Endodermal cell (in vitro differentiated cells): ENCODE results near the gene MTHFD1L. TPM values are rescaled to one million over a fixed set of nuclear protein-coding genes. Genes with fewer than 3 reads are reported as not detected.
"Not testable (repeated sequence)": the region's sequence is repeated elsewhere in the genome, so short reads cannot be mapped to it uniquely, and the experiment has no call there.

Experiments used
- DNase-seq: peaks from one replicate; pipeline ENCODE4 v3.0.0-alpha.2; 2017
- H3K27ac ChIP-seq: 2 replicates; pipeline ENCODE4 v1.5.1; 2013; ENCODE audit warnings: mild to moderate bottlenecking, low read depth, low read length, moderate library complexity
- H3K27me3 ChIP-seq: 2 replicates; pipeline ENCODE4 v1.6.1; 2013; ENCODE audit warnings: mild to moderate bottlenecking, low read length, moderate library complexity; ENCODE audit not compliant: insufficient read depth, control insufficient read depth, poor library complexity, severe bottlenecking
- H3K36me3 ChIP-seq: 2 replicates; pipeline ENCODE4 v1.7.0; 2013; ENCODE audit warnings: mild to moderate bottlenecking, low read length, moderate library complexity; ENCODE audit not compliant: control insufficient read depth, insufficient read depth
- H3K4me1 ChIP-seq: one replicate; pipeline ENCODE4 v1.7.0; 2013; ENCODE audit warnings: low read length; ENCODE audit not compliant: control insufficient read depth, insufficient read depth
- H3K4me3 ChIP-seq: 2 replicates; pipeline ENCODE4 v1.5.1; 2013; ENCODE audit warnings: mild to moderate bottlenecking, low read length, moderate library complexity
- H3K9ac ChIP-seq: 2 replicates; pipeline ENCODE4 v1.6.1; 2013; ENCODE audit warnings: mild to moderate bottlenecking, low read length, moderate library complexity; ENCODE audit not compliant: poor library complexity, severe bottlenecking; ENCODE audit errors: extremely low read depth
- H3K9me3 ChIP-seq: 2 replicates; pipeline ENCODE4 v1.6.1; 2013; ENCODE audit warnings: mild to moderate bottlenecking, low read length, moderate library complexity; ENCODE audit not compliant: control insufficient read depth
- H3K27ac Mint-ChIP-seq: 2 replicates; pipeline ENCODE4 v1.8.0; 2020; ENCODE audit warnings: mixed read lengths
- H3K27me3 Mint-ChIP-seq: 2 replicates; pipeline ENCODE4 v1.8.0; 2021; ENCODE audit warnings: mild to moderate bottlenecking, mixed read lengths; ENCODE audit not compliant: insufficient read depth
- H3K36me3 Mint-ChIP-seq: 2 replicates; pipeline ENCODE4 v1.8.0; 2020; ENCODE audit warnings: low read depth, mixed read lengths
- H3K4me1 Mint-ChIP-seq: 2 replicates; pipeline ENCODE4 v1.8.0; 2020; ENCODE audit warnings: mixed read lengths
- H3K4me3 Mint-ChIP-seq: 2 replicates; pipeline ENCODE4 v1.8.0; 2020; ENCODE audit warnings: mild to moderate bottlenecking, moderate library complexity, mixed read lengths
- H3K9me3 Mint-ChIP-seq: 2 replicates; pipeline ENCODE4 v1.8.0; 2020; ENCODE audit warnings: mild to moderate bottlenecking, mixed read lengths
- WGBS, 2 experiments: methylation state at CpG; one replicate each; pipeline versions ENCODE4 v1.1.5 to v1.1.7; 2013; ENCODE audit warnings: missing lambda C conversion rate in 2 of 2, mixed read lengths in 1 of 2; ENCODE audit not compliant: insufficient coverage in 1 of 2, insufficient read length in 1 of 2; 5-methylcytosine and 5-hydroxymethylcytosine counted together
- total RNA-seq, 2 donors: library from RNA; stranded (reverse); fragmentation: NEBNext Ultra II Directional in 1 of 2; extraction: Animal tissue kit (Norgen Biotek cat#: 25700) in 1 of 2; gene quantifications; 2 replicates in 1 of 2; 3 replicates in 1 of 2; pipeline ENCODE4 v1.2.1, GENCODE V29; 2021
- TF ChIP-seq, protein P1 (sequence below): fragments of 200-600 bp; sonication (generic); conservative IDR thresholded peaks from 2 replicates; pipeline ENCODE4 v1.5.0; 2021; ENCODE audit warnings: antibody characterized with exemption, mild to moderate bottlenecking

MTHFD1L gene
- total RNA-seq, 2 donors from 2014 or later, result 70.2 to 72.6 TPM

DNA sequence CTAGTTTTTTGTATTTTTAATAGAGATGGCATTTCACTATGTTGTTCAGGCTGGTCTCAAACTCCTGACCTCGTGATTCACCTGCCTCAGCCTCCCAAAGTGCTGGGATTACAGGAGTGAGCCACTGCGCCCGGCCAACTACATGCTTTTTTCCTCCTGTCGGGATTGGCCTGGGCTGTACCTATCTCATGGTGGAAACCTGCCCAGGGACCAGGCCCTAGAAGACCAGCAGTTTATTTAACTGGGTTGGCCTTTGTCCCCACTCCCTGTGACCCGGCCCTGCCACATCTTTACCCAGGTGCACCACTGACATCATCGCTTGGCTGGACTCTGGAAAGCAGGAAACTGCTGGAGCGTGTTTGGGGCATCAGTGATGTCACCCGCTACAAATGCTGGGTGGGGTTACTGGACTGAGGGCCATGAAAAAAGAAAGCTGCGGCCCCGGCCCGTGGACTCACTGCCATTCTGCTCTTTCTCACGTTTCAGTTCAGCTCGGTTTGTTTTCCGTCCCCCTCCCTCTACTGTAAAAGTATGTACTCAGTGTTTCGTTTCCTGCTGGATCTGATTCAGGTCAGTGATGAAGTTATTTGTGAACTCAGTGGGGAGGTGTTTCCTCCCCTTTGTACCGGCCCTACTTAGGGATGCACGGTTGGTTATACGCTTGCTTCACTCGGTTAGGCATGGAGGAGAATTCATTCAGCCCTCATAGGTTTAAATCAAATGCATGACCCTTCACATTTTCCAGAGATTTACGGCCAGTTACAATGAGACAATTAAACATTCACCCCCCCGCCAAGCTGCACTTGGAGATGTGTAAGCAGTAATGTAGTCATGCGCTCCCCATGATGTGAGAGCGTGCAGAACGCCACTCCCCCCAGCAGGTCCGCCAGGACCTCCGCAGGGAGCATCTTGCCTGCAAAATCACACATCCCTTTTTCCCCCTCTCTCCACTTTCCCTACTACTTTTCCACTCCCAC is 179.3 kb downstream of the MTHFD1L start:
- Histone ChIP-seq H3K27ac (peak overlapping the region; percentile 57), H3K9me3 (no peaks in the 10 kb centered on the region), H3K36me3 (peaks cover 24% of the 10 kb centered on the region), H3K4me1 (no peaks in the 10 kb centered on the region), H3K9ac (no peak overlapping the region), H3K4me3 (no peak overlapping the region), H3K27me3 (no peaks in the 10 kb centered on the region)
- whole genome bisulfite sequencing, 2 experiments, result 53 to 76% methylated on average over 15 to 26 of the region's 26 CpGs
- Mint-ChIP-seq H3K27me3 (no peaks in the 10 kb centered on the region), H3K4me3 (no peak overlapping the region), H3K4me1 (peaks cover 14% of the 10 kb centered on the region), H3K27ac (peak overlapping the region; percentile 27), H3K9me3 (peaks cover 2% of the 10 kb centered on the region), H3K36me3 (peaks cover 45% of the 10 kb centered on the region)
- TF ChIP-seq, protein P1, sequence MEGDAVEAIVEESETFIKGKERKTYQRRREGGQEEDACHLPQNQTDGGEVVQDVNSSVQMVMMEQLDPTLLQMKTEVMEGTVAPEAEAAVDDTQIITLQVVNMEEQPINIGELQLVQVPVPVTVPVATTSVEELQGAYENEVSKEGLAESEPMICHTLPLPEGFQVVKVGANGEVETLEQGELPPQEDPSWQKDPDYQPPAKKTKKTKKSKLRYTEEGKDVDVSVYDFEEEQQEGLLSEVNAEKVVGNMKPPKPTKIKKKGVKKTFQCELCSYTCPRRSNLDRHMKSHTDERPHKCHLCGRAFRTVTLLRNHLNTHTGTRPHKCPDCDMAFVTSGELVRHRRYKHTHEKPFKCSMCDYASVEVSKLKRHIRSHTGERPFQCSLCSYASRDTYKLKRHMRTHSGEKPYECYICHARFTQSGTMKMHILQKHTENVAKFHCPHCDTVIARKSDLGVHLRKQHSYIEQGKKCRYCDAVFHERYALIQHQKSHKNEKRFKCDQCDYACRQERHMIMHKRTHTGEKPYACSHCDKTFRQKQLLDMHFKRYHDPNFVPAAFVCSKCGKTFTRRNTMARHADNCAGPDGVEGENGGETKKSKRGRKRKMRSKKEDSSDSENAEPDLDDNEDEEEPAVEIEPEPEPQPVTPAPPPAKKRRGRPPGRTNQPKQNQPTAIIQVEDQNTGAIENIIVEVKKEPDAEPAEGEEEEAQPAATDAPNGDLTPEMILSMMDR, result no peak
- peak; percentile 59 for DNase-seq

DNA sequence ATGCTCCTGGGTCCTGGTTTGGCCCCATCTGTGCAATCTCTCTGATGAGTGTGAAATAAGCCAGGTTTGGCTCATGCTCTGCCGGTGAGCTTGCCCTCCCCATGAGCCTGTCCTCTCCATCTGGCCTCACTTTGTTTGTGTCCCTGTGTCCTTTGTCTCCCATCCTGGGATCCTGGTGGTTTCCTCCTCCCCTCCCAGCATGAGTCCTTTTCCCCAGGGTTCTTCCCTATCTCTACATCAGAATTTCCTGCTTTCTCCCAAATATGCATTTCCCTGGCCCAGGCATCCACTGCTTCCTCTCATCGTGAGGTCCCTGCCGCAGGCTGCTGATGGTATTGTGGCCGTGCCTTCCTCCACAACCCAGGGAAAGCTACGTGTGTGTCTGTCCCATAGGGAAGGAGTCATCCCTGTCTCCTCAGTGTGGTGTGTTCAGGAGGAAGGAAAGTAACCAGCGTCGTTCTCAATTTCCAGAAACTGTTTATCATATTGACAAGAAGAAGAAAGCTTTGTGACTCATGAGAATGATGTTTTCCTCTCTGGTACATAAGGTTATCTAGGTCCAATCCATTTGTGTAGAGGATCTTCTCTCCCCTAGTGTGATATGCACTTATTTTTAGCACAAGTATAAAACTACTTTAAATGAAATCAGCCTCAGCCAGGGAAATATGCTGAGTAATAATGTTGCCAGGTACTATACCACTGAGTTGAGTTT is 180.2 kb downstream of the MTHFD1L start:
- not testable (repeated sequence) for H3K4me3 ChIP-seq, H3K4me3 Mint-ChIP-seq, H3K27me3 Mint-ChIP-seq, H3K9ac ChIP-seq, H3K9me3 ChIP-seq, H3K9me3 Mint-ChIP-seq, H3K27me3 ChIP-seq, H3K4me1 ChIP-seq
- peaks cover 24% of the 10 kb centered on the region for H3K36me3 ChIP-seq
- H3K27ac ChIP-seq, result peak overlapping the region; percentile 57
- WGBS, 2 experiments, result 60 to 63% methylated on average over 2 to 7 of the region's 7 CpGs
- peak; percentile 66 for DNase-seq
- Mint-ChIP-seq H3K4me1 (peaks cover 14% of the 10 kb centered on the region), H3K36me3 (peaks cover 46% of the 10 kb centered on the region), H3K27ac (peak overlapping the region; percentile 15)

GRCh38 chr6:151051164-151051563 is 185.7 kb downstream of the MTHFD1L start:
- Mint-ChIP-seq H3K36me3 (peaks cover 48% of the 10 kb centered on the region), H3K27me3 (no peaks in the 10 kb centered on the region), H3K4me3 (no peak overlapping the region), H3K9me3 (peaks cover 2% of the 10 kb centered on the region), H3K27ac (no peak overlapping the region), H3K4me1 (no peaks in the 10 kb centered on the region)
- DNase-seq, result no peak
- Histone ChIP-seq H3K4me1 (no peaks in the 10 kb centered on the region), H3K9ac (no peak overlapping the region), H3K27me3 (no peaks in the 10 kb centered on the region), H3K9me3 (no peaks in the 10 kb centered on the region), H3K4me3 (no peak overlapping the region), H3K27ac (no peak overlapping the region), H3K36me3 (peaks cover 42% of the 10 kb centered on the region)
- TF ChIP-seq, protein P1, result no peak
- WGBS, 2 experiments, result 95 to 96% methylated on average over 6 of the region's 6 CpGs
